H9 (cell line): ENCODE results near the gene TMEM132D. TPM values are rescaled to one million over a fixed set of nuclear protein-coding genes. Genes with fewer than 3 reads are reported as not detected.

Experiments used
- DNase-seq: peaks from one replicate; pipeline ENCODE4 v3.0.0-alpha.2; 2017
- H2AFZ ChIP-seq: one replicate; pipeline ENCODE4 v1.6.1; 2013; ENCODE audit warnings: mild to moderate bottlenecking, low read length, control low read depth, moderate library complexity
- H2AK5ac ChIP-seq: 2 replicates; pipeline ENCODE4 v1.6.1; 2013; ENCODE audit warnings: low read length, control low read depth, mixed read lengths; ENCODE audit not compliant: insufficient read length
- H2BK120ac ChIP-seq: one replicate; pipeline ENCODE4 v1.6.1; 2013; ENCODE audit warnings: low read depth, mild to moderate bottlenecking, low read length, control low read depth, inconsistent platforms; ENCODE audit not compliant: poor library complexity, severe bottlenecking
- H2BK12ac ChIP-seq: 2 replicates; pipeline ENCODE4 v1.6.1; 2013; ENCODE audit warnings: low read length, control low read depth, mixed read lengths, low read depth; ENCODE audit not compliant: insufficient read length
- H2BK15ac ChIP-seq: 2 replicates; pipeline ENCODE4 v1.6.1; 2013; ENCODE audit warnings: low read depth, low read length, control low read depth
- H2BK20ac ChIP-seq: one replicate; pipeline ENCODE4 v1.6.1; 2013; ENCODE audit warnings: low read depth, mild to moderate bottlenecking, low read length, control low read depth, inconsistent platforms; ENCODE audit not compliant: poor library complexity, severe bottlenecking
- H2BK5ac ChIP-seq: 2 replicates; pipeline ENCODE4 v1.6.1; 2013; ENCODE audit warnings: low read length, control low read depth, mixed read lengths; ENCODE audit not compliant: insufficient read length
- H3K14ac ChIP-seq: 2 replicates; pipeline ENCODE4 v1.6.1; 2013; ENCODE audit warnings: low read length, control low read depth; ENCODE audit not compliant: insufficient read depth
- H3K18ac ChIP-seq: 2 replicates; pipeline ENCODE4 v1.6.1; 2013; ENCODE audit warnings: low read depth, mild to moderate bottlenecking, mixed read lengths, low read length, control low read depth; ENCODE audit not compliant: insufficient read length
- H3K23ac ChIP-seq: 2 replicates; pipeline ENCODE4 v1.6.1; 2013; ENCODE audit warnings: low read length, control low read depth, mixed read lengths, low read depth; ENCODE audit not compliant: insufficient read length
- H3K23me2 ChIP-seq: 2 replicates; pipeline ENCODE4 v1.6.1; 2013; ENCODE audit warnings: low read depth, mild to moderate bottlenecking, mixed read lengths, low read length, control low read depth; ENCODE audit not compliant: insufficient read length, poor library complexity, severe bottlenecking
- H3K27ac ChIP-seq: 2 replicates; pipeline ENCODE4 v1.5.1; 2013; ENCODE audit warnings: low read length, control low read depth, mixed read lengths, low read depth; ENCODE audit not compliant: insufficient read length
- H3K27me3 ChIP-seq: 2 replicates; pipeline ENCODE4 v1.6.1; 2013; ENCODE audit warnings: low read length, control low read depth, inconsistent platforms; ENCODE audit not compliant: insufficient read depth
- H3K4ac ChIP-seq: 2 replicates; pipeline ENCODE4 v1.6.1; 2013; ENCODE audit warnings: low read depth, mild to moderate bottlenecking, control low read depth, inconsistent platforms, low read length, moderate library complexity
- H3K4me1 ChIP-seq: 2 replicates; pipeline ENCODE4 v1.6.1; 2013; ENCODE audit warnings: low read length, control low read depth, inconsistent platforms; ENCODE audit not compliant: insufficient read depth
- H3K4me2 ChIP-seq: 2 replicates; pipeline ENCODE4 v1.6.1; 2013; ENCODE audit warnings: low read length, control low read depth, mixed read lengths; ENCODE audit not compliant: insufficient read length, insufficient read depth
- H3K56ac ChIP-seq: 2 replicates; pipeline ENCODE4 v1.6.1; 2013; ENCODE audit warnings: low read depth, mild to moderate bottlenecking, mixed read lengths, low read length, control low read depth; ENCODE audit not compliant: insufficient read length
- H3K79me1 ChIP-seq: 2 replicates; pipeline ENCODE4 v1.6.1; 2013; ENCODE audit warnings: low read depth, mild to moderate bottlenecking, moderate library complexity, low read length, control low read depth, inconsistent platforms; ENCODE audit not compliant: insufficient read depth, poor library complexity, severe bottlenecking
- H3K79me2 ChIP-seq: 2 replicates; pipeline ENCODE4 v1.6.1; 2013; ENCODE audit warnings: low read length, control low read depth, inconsistent platforms; ENCODE audit not compliant: insufficient read depth
- H3K9ac ChIP-seq: 2 replicates; pipeline ENCODE4 v1.6.1; 2013; ENCODE audit warnings: low read length, control low read depth, mixed read lengths; ENCODE audit not compliant: insufficient read length; ENCODE audit errors: extremely low read depth
- H3K9me3 ChIP-seq: one replicate; pipeline ENCODE4 v1.6.1; 2013; ENCODE audit warnings: low read depth, low read length, inconsistent platforms; ENCODE audit not compliant: control insufficient read depth
- H3T11ph ChIP-seq: one replicate; pipeline ENCODE4 v1.6.1; 2013; ENCODE audit warnings: mild to moderate bottlenecking, low read length, control low read depth, inconsistent platforms
- H4K20me1 ChIP-seq: one replicate; pipeline ENCODE4 v1.6.1; 2013; ENCODE audit not compliant: control insufficient read depth, insufficient read length, insufficient read depth
- H4K5ac ChIP-seq: 2 replicates; pipeline ENCODE4 v1.6.1; 2013; ENCODE audit warnings: low read depth, mild to moderate bottlenecking, mixed read lengths, low read length, control low read depth; ENCODE audit not compliant: insufficient read length
- H4K8ac ChIP-seq: replicated peaks from 2 replicates; pipeline ENCODE4 v1.6.1; 2013; ENCODE audit warnings: low read length, control low read depth, mixed read lengths, low read depth; ENCODE audit not compliant: insufficient read length
- H4K91ac ChIP-seq: 2 replicates; pipeline ENCODE4 v1.6.1; 2013; ENCODE audit warnings: low read depth, mild to moderate bottlenecking, moderate library complexity, mixed read lengths, low read length, control low read depth; ENCODE audit not compliant: insufficient read length
- H3K27ac Mint-ChIP-seq, 3 experiments: 2 replicates in 2 of 3; 3 replicates in 1 of 3; pipeline ENCODE4 v1.8.0; 2020 to 2021; ENCODE audit warnings: mixed read lengths in 3 of 3, mild to moderate bottlenecking in 1 of 3, moderate library complexity in 1 of 3
- H3K27me3 Mint-ChIP-seq: 2 replicates; pipeline ENCODE4 v1.8.0; 2021; ENCODE audit warnings: low read depth, mild to moderate bottlenecking, moderate library complexity, mixed read lengths
- H3K36me3 Mint-ChIP-seq, 3 experiments: 2 replicates in 2 of 3; 3 replicates in 1 of 3; pipeline ENCODE4 v1.8.0; 2020 to 2021; ENCODE audit warnings: low read depth in 3 of 3, mixed read lengths in 3 of 3; ENCODE audit not compliant: insufficient read depth in 1 of 3
- H3K4me1 Mint-ChIP-seq, 2 experiments: 2 replicates each; pipeline ENCODE4 v1.8.0; 2020; ENCODE audit warnings: mixed read lengths in 2 of 2
- H3K4me3 Mint-ChIP-seq, 2 experiments: 2 replicates in 1 of 2; 3 replicates in 1 of 2; pipeline ENCODE4 v1.8.0; 2020 to 2021; ENCODE audit warnings: mild to moderate bottlenecking in 2 of 2, mixed read lengths in 2 of 2, moderate library complexity in 1 of 2
- H3K9me3 Mint-ChIP-seq, 2 experiments: 2 replicates in 1 of 2; 3 replicates in 1 of 2; pipeline ENCODE4 v1.8.0; 2020; ENCODE audit warnings: mild to moderate bottlenecking in 2 of 2, mixed read lengths in 2 of 2, moderate library complexity in 1 of 2
- CTCF ChIP-seq: fragments of 200-600 bp; sonication (generic); conservative IDR thresholded peaks from 3 replicates; pipeline ENCODE4 v1.8.0; 2021; ENCODE audit warnings: antibody characterized with exemption, mild to moderate bottlenecking
- WGBS: extraction: QIAGEN DNeasy Blood & Tissue Kit; methylation state at CpG from one replicate; pipeline ENCODE4 v1.1.7; 2013; ENCODE audit warnings: missing lambda C conversion rate, low lambda C conversion rate, mixed read lengths; ENCODE audit not compliant: insufficient read length; ENCODE audit errors: extremely low coverage; 5-methylcytosine and 5-hydroxymethylcytosine counted together
- total RNA-seq: library from RNA; stranded (reverse); gene quantifications from 2 replicates; pipeline ENCODE4 v1.2.1, GENCODE V29; 2021

TMEM132D gene
- total RNA-seq, 1 experiment from 2014 or later: 6.1 TPM

DNA sequence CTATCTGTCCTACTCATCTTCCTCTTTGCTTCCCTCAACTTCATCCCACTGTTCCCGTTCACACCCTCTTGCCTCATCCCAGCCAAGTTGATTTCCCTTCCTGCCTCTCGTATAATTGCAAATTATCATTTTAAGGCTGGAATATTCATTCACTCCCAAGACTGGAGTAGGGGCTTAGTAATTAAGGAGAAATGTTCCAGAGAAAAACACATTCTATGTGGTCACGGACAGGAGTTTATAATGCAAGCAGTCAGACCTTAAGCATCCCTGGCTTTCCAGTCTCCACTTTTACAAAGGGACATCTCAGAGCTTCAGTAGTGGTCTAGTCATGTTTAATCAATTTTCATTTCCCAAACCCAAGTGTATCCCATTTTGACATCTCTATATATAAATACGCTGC lies 54.9 kb downstream of the TMEM132D start:
- no peak for TF ChIP-seq CTCF
- Histone ChIP-seq H4K91ac (no peak overlapping the region), H3K56ac (no peak overlapping the region), H3T11ph (no peak overlapping the region), H2BK20ac (no peak overlapping the region), H2BK120ac (no peak overlapping the region), H2AFZ (no peak overlapping the region), H3K4ac (no peak overlapping the region), H4K8ac (no peak overlapping the region), H2AK5ac (no peak overlapping the region), H3K79me2 (0 out of 2 replicates have a peak, but pooled peaks cover 2% of the 10 kb centered on the region), H2BK12ac (no peak overlapping the region), H2BK15ac (no peak overlapping the region), H3K9ac (no peak overlapping the region), H3K4me2 (no peak overlapping the region), H3K4me1 (no peaks in the 10 kb centered on the region), H3K9me3 (no peaks in the 10 kb centered on the region), H2BK5ac (no peak overlapping the region), H3K14ac (no peak overlapping the region), H4K5ac (no peak overlapping the region), H4K20me1 (no peaks in the 10 kb centered on the region), H3K79me1 (no peaks in the 10 kb centered on the region), H3K27ac (no peak overlapping the region), H3K27me3 (no peaks in the 10 kb centered on the region), H3K23ac (no peak overlapping the region), H3K23me2 (no peaks in the 10 kb centered on the region), H3K18ac (no peak overlapping the region)
- Mint-ChIP-seq H3K27ac (no peak overlapping the region; a peak in 1 of 7 replicates), H3K36me3 (peaks cover 0 to 6% (median 2%) of the 10 kb centered on the region in 3 experiments; a peak in 6 of 7 replicates), H3K27me3 (no peaks in the 10 kb centered on the region), H3K9me3 (no peaks in the 10 kb centered on the region; a peak in 1 of 5 replicates), H3K4me3 (no peak overlapping the region), H3K4me1 (peaks cover 15 to 25% of the 10 kb centered on the region in 2 experiments)
- DNase-seq: no peak
- WGBS: no CpG with 5 or more reads among the region's 4 CpGs
